NK-92 treated with Interleukin-12 subunit alpha and Interleukin-12 subunit beta, amount 100 ng/mL, for 24 hours (cell line): Measurements from ENCODE around the gene LCN1.
"Not testable (repeated sequence)": the region's sequence is repeated elsewhere in the genome, so short reads cannot be mapped to it uniquely, and the experiment has no call there.

ENCODE experiments used
- DNase-seq: peaks from one replicate; lab custom pipeline; 2025; lab: John Stamatoyannopoulos, UW

Gene LCN1

DNA sequence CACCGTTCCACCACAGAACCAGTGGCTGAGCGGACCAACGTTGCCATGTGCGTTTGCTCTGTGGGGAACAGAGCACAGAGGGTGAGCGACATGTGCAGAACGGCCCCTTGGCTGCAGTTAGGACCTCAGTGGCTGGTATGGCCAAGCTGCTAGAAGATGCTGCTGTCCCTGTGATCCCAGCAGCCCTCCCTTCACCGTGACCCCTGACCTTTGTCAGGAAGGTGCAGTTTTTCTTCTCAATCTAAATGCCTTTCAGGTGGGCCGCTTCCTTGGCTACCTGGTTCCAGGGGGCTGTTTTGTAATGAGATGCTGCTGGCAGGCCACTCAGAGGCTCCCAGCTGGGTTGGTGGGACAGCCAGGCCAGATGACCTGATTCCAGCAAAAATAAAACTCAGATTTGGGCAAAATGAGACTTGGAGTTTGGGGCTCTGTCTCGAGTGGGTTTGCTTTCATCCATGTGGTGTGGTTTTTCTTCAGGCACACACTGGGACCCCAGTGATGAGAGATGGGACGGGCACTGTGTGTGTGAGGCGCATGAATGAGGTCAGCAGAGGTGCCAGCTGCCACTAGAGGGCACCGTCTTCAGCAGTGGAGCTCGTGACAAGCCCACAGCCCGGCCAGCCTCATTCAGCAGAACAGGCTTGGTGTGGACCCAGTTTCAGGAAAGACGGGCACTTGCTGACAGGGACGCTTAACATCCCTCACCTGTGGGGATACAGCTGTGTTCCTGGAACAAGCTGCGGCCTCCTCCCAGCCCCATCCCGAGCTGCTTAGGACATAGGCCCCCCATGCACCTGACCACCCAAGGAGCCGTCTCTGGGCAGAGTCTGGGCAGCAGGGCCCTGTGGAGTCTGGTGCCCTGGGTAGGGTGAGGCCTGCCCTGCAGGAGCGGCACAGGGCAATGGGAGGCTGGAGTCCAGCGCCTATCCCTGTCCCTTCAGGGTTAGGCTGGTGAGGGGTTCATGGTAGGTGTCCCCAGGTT, 16.7 kb upstream of the LCN1 start:
- DNase-seq: peak; percentile 30

DNA sequence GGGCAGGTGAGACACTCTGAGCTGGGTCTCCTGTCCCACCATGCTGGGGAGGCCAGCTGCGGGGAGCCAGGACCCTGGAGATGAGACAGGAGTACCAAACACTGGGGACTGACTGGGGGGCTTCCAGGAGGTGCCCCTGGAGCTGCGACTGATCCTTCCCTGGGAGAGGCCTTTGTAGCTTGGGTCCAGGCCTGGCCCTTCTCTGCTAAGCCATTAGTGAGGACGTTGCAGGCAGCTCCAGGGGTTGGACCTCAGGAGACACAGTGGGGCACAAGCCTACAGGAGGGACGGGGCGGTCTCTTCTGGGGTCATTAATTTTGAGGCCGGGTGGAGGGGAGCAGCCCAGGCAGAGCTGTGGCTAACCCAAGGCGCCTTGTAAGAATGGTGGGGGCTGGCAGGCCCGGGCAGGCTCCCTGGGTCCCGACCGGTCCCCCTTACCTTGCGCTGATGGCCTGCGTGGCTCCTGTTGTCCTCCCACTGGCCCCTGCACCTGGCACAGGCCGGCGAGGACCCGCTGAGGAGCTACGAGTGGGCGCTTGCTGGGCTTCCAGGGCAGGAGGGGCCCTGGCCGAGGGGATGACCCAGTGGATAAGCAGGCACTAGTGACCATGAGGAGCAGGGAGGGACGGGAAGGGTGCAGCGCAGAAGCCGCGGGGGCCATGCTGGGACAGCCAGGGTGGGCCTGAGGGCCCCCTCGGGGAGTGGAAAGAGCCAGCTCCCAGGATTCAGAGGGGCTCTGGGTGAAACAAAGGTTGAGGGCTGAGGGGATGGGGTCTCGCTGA, 15.6 kb upstream of the LCN1 start:
- DNase-seq: no peak

DNA sequence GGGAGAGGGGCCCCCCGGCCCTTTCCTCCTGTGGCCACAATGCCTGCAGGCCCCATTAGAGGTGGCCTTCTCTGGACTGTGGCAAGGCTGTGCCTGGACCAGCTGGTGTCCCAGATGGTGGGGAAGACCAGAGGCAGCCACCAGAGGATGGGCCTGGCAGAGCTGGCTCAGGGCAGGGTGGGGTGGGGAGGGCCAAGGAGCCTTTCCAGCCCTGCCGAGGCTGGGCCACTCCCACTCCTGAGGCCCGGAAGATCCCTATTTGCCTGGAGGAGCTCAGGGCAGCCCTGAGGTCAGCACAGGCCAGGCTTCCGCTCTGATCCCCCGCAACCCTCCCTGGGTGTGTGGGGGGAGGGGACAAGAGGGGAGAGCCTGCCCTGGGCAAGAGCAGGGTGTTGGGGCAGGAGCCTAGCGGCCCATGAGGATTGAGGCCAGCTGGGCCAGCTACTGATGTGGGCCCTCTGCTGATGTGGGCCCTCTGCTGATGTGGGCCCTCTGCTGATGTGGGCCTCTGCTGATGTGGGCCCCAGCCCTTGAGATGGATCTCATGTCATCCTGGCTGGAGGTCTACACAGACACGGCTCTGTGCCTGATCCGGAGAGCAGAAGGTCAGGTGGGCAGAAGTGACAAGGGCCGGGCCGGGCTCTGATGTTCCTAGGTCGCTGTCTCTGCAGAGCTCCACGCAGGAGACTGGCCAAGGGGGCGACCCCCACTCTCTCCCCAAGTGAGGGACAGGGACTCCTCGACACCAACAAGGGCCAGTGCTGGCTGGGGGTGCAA, 14.7 kb upstream of the LCN1 start:
- DNase-seq: no peak

DNA sequence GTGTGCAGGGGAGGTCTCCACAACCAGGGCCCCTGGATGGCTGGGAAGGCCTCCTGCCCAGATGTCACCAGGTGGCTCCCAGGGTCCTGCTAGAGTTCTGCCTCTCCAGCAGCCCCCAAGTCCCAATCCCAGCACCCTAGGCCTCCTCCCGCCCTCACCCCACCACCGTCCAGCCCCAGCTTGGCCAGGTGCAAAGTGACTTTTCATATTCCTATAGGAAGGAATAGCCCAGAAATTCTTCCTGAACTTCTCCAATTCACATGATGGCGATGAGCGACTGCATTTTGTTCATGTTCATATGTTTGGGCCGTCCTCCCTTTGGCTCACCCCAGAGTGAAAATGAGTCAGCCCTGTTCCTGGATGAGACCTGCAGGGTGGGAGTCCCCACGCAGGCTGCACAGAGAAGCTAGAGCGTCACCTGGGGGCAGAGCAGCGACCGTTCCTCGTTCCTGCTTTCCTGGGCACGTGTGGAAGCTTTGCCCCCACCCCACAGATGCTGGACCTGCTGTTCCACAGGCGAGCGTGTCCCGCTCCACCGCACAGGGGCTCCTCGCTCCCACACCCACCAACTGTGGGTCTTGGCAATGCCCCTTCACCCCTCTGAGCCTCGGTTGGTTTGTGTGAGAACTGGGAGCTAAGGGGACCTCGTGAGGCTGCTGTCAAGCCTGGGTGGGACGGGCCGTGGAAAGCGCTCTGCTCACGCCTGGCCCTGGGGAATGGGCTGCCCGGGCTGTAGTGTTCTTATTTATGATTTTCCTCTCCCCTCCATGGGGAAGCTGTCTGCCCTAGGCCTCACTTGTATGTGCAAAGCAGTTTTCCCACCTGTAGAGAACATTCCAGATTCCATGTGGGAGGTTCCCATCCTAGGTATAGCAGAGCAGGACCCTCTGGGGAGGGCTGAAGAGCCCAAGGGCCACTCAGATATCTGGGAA, 13.9 kb upstream of the LCN1 start:
- DNase-seq: no peak

DNA sequence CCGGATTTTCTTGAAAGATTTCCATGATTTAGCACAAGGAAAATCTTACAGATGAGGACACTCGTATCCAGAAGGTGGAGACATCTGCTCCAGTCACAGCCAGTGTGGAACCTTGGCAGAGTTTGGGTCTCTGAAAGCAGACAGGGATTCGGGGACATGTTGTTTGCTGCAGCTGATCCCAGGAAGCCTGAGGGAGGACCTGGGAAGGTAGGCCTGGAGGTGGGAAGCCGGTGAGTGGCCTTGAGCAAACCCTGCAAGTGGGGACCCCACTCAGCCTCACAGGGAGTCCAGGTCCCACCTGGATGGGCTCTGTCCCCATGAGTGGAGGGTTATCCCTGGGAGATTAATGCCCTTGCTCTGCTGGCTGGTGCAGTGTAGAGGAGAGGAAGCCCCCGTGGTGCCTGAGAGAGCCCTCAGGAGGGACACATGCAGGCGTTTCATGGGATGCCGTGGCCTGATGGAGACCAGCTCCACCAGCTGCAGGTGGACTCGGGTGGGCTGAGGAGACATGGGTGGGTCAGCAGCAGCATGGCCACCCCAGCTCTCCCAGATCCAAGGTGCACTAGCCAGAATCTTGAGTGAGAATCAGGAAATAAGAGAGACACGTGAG, 12.9 kb upstream of the LCN1 start:
- DNase-seq: no peak

DNA sequence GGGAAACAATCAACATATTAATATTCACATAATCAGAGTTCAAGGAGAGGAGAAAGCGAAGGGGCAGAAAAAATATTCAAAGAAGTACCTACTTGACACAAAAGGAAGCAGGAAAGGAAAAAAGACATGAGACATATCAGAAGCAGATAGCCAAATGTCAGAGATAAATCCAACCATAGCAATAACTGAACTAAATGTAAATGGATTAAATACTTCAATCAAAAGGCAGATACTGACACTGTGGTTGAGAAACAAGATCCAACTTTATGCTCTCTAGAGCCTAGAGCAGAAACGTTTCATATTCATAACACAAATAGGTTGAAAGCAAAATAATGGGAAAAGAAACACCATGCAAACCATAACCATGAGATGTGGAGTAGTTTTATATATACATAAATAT, 11.8 kb upstream of the LCN1 start:
- DNase-seq: no peak

DNA sequence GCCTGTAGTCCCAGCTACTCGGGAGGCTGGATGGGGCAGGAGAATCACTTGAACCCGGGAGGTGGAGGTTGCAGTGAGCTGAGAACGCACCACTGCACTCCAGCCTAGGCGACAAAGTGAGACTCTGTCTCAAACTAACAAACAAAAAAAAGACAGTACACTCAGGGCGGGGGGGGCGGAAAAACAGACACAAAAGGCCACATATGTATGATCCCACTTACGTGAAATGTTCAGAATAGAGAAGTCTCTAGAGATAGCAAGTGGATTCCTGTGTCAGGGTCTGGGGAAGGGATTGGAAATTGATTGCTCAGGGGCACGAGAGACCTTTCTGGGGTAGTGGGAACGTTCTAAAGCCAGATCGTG, 9.0 kb upstream of the LCN1 start:
- DNase-seq: no peak

DNA sequence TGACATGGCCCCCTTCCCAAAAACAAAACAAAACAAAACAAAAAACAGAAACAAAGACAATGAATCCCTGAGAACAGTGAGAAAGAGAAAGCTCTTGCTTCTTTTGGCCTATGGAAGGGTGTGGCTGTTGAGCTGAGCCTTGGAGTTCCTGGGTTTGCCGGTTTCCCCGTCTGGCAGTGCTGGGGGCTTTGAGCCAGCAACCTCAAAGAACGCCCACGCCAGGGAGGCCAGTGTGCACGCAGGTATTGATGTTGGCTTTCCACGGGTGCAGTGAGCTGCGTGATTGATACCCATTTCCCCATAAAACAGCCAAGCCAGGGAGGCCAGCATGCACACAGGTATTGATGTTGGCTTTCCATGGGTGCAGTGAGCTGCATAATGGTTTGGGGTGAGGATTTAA, 8.3 kb upstream of the LCN1 start:
- DNase-seq: no peak

DNA sequence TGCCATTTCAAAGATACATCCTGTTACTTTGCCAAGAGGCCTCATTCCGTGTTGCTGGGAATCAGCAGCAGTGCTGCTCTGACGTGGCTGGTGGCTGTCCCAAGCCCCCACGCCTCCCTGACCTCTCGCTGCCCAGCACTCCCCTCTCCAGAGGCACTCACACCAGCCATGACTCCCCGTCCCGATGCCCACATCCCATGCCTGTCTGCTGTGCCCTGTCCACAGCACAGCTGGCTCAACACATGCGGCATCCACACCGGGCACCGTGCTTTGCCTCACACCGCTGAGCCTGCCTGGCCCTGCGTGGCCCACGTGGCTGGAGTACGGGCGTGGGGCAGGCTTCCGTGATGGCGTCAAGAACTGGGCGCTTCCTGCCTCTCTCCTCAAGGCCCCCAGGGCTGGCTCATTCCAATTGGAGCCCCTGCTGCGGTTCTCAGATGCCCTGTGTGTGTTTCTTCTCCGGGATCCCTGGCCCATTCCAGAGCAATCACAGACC, 7.8 kb upstream of the LCN1 start:
- no peak for DNase-seq

DNA sequence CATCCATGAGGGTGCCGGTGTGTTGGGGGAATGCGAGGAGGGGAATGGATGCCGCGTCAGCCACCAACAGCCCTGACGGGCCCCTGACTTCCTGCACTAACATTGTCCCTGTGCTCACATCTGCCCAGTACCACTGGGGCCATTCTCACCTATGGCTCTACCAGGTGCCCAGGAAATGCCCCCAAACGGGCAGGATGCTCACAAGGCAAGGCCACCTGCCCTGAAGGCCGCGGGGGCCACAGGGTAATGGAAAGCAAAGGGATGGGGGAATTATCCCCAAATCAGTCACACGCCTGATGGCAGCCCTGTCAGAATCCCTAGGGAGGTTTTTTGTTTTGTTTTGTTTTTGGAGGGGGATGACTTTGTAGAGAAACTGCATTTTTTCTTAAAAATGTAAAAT, 7.3 kb upstream of the LCN1 start:
- DNase-seq: not testable (repeated sequence)

DNA sequence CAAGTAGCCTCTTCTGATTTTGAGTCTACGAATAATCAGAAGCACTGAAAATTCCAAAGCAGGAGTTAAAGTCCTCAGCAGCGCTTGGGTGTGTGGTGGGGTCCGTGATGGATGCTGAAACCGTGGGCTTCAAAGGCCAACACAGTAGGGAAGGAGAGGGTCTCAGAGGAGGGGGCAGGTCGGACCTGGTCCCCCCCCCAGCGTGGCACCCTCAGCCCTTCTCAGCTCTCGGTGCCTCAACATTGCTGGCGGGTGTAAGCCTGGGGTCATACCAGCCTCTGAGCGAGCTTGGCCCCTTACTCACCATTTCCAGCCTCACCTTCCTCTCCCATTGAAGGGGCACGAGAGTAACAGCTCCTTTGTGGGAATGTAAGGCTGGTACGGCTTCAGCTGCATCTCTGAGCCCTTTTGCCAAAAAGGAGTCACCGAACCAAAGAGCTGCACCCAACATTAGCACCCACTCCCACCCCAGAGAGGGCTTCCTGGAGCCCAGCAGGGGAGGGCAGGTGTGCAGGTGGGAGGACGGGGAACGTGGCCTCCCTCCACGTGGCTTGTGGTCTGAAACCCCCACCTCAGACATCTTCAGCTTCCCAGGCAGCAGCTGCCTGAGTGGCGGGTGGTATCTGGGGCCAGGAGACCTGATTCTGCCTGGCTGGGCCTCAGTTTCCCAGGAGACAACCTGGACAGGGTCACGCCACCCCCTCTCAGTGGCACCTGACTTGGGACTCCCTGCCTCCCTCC, 6.7 kb upstream of the LCN1 start:
- DNase-seq: no peak

DNA sequence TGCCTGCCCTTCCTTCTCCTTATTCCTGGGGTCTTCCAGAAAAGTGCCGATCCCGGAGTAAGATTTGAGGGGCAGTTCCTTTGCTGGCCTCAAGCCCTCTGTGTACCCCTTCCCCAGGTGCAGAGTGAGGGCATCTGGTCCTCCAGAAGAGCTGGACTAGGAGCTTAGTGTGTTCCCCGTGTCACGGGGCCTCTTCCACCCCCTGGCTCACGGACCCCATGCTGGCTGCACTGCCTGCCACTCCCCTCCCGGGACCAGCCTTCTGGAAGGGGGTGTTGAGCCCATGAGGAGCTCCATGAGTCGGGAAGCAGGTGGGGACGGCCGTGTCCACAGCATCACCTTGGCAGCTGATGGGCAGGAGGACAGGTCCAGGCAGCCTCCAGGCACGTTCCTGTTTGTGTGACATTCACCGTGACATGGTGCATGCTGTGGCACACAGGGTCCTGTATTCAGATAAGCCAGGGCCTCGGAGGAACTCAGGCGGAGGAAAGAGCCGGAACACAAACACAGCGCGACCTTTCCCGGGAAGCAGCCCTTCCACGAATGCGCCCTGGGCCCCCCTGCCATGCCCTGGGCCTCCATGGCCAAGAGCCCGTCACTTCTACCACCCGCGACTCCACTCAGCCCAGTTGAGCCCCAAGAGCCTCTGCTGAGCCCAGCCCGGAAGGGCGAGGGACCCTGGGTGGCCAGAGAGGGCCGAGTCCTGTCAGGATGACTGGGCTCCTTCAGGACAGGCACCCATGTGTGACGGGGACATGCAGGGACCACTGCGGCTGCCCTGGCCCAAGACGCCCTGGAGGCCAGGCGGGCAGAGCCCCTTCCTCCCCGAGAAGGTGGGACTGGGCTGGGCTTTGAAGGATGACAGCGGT, 5.9 kb upstream of the LCN1 start:
- no peak for DNase-seq

DNA sequence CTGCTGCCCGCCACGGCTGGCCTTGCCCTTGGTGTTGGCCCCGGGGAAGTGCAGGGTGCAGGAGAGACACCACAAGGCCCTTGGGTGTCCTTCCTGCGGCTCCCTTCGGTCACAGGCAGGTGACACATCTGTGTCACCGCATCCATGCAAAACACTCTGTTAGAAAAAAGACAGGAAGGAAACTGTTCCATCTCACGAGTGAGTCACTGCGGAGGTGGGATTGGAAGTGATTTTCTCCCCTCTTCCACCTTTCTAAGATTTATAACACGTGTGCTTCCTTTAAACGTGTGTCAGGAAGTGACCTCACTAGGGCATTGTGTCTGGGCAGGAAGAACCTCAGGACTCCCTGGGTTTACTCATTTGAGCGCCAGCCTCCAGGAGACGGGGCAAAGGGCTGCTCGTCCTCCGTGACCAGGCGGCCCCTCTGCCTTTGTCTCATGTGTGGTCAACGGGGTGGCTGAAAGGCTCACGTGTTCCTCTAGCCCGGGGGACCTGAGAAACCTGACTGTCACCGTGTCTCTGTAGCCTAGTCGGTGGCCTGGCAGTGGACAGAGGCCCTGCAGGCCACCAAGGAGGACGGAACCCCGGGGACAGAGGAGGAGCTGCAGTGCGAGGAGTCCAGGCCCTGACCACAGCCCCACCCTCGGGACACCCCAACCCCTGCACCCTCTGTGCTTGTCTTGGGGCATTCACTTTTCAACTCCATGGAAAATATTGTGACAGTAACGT, 4.9 kb upstream of the LCN1 start:
- DNase-seq: no peak

DNA sequence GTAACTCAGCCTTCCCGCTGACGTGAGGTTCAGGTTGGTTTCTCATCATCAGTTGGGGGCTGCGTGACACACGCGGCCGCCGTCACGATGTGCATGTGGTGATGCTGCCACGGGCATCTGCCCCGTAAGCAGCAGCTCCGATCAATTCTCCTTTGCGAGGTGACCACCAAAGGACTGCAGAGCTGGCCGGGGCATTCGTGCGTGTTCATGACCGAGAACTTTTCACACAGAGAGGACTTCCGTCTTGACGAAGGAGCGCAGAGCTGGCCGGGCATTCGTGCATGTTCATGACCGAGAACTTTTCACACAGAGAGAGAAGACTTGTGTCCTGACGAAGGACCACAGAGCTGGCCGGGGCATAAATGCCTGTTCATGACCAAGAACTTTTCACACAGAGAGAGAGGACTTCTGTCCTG, 3.8 kb upstream of the LCN1 start:
- no peak for DNase-seq

DNA sequence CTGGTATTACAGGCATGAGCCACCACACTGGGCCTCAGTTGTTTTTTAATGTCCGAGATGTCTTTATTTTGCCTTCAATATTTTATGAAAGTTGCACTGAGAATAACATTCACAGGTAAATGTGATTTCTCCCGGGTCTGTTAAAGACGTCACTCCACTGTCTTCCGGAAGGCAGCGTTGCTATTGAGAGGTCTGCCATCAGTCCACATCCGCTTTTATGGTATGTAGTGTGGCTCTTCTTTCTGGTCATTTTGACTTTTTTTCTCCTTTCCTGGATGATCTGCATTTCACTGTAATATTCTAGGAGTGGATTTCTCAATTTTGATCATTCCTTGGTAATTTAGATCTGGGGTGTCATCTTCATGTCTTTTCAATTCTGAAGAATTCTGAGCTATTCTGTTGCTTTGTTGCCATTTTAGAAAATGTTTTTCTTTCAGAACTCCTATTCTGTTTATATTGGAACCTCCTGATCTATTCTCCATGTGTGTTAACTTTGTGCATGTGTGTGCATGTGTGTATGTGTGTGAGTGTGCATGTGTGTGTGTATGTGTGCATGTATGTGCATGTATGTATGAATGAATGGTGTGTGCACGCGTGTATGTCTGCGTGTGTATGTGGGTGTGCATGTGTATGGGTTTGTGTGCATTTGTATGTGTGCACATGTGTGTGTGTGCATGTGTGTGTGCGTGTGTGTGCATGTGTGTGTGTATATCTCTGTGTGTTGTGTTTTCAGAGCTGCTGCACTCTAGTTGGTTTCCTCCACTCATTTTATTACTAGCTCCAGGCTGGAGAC, 1.9 kb upstream of the LCN1 start:
- no peak for DNase-seq

DNA sequence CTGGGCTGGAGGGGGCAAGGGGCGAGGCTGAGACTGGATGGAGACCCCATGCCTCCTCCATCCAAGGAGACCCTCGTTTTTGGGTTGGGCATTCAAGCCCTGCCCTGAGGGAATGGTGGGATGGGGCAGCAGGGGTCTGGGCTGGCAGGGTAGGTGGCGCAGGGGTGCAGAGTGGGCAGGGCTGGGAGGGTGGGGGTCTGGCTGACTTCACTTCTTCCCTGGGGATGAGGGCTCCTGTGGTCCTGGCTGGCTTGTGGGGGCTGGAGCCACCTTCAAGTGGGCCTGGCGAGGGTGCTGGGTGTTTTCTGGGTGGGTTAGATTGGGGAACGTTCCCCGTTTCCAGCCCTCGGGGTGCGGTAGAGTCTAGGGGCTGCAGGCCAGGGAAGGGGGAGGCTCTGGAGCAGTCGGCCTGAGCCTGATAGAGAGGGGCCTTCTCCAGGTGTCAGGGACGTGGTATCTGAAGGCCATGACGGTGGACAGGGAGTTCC, 412 bp downstream of the LCN1 start:
- no peak for DNase-seq

DNA sequence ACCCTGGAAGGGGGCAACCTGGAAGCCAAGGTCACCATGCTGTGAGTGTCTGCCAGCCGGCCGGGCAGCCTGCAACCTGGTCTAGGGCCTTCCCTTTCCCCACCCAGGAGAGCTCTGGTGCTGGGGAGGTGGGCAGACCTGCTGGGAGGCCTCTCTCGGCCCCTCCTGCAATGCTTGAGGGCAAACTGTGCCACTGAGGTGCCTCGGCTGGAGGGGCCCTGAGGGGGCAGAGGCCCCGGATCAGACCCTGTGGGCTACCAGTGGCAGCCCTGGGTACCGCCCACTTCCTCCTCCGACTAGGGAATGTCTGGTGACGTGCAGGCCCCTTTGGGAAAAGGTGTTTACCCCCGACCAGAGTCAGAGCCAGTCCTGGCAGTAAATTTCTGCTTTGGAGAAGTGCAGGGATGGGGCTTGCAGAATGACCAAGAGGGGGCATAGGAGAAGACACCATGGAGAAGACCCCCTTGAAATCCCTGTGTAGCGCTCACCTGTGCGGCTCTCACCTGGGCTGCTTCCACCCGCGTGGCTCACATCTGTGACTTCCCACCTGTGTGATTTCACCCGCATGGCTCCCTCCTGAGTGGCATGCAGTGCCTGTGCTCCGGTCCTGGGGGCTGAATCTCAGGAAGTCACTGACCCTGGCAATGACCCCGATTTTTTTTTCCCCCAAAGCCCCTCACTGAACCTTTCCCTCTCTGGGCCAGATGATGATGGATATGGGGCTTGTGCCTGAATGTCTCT, 1.1 kb downstream of the LCN1 start:
- no peak for DNase-seq
